ENCODE measurements around the gene ASGR2.
"Not testable (repeated sequence)": the region's sequence is repeated elsewhere in the genome, so short reads cannot be mapped to it uniquely, and the experiment has no call there.

Gene ASGR2

DNA sequence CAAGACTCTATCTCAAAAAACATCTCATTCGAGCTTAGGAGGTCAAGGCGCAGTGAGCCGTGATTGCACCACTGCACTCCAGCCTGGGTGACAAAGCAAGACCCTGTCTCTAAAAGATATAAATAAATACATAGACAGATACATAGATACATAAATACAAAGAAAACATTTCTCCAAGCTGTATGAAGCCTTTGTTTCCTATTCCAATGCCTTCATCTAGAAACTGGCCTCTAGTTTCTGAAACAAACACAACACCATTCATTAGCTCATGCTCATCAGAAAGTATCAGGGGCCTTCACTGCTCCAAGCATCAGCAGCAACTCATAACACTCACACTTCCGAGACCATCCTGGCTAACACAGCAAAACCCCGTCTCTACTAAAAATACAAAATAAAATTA, 10.3 kb upstream of the ASGR2 start:
- no peak for DNase-seq

DNA sequence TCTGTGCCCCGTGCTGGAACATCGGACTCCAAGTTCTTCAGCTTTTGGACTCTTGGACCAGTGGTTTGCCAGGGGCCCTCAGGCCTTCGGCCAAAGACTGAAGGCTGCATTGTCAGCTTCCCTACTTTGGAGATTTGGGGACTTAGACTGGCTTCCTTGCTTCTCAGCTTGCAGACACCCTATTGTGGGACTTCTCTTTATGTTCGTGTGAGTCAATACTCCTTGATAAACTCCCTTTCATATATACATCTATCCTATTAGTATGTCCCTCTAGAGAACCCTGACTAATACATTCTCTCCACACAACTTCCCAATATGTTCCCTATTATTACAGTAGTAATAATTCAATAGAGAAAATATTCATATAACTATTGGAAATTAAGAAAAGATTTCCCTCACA, 9.2 kb upstream of the ASGR2 start:
- DNase-seq, result no peak

DNA sequence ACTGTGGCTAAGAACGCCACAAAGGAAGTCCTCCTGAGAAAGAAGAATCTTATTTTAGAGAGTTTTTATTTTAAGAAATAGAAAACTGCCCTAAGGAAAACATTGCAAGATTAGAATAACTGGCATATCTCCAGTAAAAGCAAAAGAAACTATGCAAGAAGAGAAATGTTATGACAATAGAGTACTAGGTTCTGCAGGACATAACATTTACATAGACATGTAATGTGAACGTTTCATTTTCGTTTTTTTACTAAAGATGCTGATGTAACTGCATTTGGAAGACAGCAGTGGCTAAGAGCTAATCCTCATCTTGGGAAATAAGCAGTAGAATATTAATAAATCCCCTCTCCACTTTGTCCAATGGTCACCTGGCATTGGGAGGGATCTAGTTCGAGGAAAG, 7.8 kb upstream of the ASGR2 start:
- no peak for DNase-seq

DNA sequence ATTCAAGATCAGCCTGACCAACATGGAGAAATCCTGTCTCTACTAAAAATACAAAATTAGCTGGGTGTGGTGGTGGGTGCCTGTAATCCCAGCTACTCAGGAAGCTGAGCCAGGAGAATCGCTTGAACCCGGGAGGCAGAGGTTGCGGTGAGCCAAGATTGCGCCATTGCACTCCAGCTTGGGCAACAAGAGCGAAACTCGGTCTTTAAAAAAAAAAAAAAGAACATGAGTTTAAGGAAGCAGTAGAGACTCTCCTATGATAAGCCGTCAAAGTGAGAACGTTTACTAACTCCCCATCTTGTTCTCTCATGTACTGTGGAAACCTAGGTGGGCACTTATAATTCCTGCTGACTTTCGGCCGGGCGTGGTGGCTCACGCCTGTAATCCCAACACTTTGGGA, 6.0 kb upstream of the ASGR2 start:
- DNase-seq, result not testable (repeated sequence)

DNA sequence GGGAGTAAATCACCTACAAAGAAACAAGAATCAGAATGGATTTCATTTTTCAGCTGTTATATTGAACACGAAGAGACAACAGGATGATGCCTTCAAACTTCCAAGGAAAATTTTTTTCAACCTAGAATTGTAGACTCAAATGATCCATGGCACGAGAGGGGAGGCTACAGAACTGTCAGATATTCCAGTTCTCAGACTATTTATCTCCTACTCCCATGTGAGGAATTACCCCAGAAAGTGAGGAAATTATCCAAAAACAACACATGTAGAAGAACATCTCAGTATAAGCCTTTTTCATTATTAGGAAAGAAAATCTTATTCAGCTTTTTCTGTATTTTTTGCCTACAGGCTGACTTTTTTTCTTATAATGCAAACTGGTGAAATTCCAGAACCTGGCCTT, 5.5 kb upstream of the ASGR2 start:
- DNase-seq, result no peak

DNA sequence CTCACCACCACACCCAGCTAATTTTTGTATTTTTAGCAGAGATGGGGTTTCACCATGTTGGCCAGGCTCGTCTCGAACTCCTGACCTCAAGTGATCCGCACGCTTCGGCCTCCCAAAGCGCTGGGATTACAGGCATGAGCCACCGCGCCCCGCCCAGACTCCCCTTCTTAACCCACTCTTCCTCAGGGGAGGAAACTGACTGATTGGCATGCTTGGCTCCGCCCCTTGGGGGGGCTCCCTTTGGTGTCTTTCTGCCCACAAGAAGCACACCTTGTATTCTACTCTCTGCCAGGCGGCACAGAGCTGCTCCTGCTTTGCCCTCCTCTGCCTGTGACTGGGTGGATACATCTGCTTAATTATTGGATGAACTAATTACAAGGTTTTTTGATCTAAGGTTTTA, 4.7 kb upstream of the ASGR2 start:
- DNase-seq, result no peak

DNA sequence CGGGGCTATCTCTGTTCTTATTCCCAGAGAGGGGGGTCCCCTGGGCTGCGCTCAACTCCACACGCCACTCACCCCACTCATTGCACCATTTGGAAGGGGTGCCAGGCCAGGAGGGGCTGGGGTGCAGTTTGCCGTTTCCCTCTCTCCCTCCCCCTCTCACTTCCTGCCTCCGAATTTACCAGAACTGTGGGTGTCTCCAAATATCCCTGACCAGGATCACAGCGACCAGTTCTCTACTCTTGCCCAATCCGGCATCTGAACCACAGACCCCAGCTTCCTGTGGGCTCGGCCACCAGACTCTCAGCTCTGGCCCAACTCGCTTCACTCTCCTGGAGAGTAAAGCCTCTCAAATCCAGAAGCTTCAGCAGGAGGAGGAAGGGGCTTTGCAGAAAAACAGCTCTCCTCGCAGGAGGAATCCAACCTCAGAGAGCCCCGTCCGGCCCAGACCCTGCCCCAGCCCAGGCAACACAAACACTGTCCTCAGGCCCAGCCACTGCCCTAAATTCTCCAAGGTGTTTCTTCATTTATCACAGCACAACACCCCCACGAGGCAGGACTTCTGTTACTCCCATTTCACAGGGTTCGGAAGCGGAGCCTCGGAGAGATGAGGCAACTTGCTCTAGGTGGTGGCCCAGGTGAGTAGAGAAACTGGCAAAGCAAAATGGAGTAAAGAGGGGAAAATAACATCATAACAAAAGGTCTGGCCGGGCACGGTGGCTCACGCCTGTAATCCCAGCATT, 423 bp upstream of the ASGR2 start:
- DNase-seq, result no peak

DNA sequence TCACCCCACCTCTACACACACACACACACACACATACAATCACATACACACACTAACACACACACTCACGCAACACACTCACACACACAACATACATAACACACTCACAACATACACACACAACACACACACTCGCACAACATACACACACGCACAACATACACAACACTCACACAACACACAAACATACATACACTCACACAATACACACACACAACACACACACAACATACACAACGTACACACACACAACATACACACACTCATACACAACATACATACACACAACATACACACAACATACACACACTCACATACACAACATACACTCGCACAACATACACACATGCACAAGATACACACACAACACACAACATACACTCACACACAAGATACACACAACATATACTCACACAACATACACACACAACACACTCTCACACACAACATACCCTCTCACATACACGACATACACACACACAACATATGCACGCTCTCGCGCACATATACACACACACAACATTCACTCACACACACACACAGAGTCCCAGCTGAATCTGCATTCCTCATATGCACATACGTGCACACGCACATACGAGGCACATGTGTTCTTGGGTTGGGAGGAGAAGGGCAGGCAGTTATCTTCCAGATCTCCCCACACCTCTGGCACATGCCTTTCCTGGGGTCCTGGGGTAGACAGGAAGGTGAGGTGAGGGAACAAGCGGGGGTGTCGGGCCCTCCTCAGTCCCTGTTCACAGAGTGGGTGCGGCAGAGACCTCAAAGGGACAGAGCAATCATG, 1.1 kb downstream of the ASGR2 start:
- no peak for DNase-seq

DNA sequence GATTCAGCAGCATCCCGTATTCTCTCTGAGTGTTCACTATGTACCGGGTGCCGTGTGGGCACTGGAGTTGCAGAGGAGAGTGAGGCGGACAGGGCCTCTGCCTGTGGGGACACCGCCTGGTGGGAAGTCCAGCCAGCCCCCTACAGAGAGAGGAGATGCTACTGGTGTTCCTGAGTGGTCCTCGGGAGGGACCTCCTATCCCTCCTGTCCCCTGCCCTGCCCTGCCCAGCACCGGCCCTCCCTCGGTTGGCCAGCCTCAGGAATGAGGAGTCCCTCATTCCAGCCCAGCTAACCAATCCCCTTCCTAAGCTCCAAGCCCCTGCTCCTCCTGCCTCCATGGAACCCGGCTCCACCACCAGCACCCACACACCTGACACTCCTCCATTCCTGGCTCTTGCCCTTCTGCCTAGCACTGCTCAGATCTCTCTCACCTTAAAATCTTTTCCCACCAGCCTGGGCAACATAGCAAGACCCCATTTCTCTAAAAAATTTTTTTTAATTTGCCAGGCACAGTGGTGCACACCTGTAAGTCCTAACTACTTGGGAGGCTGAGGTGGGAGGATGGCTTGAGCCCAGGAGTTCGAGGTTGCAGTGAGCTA, 2.0 kb downstream of the ASGR2 start:
- DNase-seq, result no peak

DNA sequence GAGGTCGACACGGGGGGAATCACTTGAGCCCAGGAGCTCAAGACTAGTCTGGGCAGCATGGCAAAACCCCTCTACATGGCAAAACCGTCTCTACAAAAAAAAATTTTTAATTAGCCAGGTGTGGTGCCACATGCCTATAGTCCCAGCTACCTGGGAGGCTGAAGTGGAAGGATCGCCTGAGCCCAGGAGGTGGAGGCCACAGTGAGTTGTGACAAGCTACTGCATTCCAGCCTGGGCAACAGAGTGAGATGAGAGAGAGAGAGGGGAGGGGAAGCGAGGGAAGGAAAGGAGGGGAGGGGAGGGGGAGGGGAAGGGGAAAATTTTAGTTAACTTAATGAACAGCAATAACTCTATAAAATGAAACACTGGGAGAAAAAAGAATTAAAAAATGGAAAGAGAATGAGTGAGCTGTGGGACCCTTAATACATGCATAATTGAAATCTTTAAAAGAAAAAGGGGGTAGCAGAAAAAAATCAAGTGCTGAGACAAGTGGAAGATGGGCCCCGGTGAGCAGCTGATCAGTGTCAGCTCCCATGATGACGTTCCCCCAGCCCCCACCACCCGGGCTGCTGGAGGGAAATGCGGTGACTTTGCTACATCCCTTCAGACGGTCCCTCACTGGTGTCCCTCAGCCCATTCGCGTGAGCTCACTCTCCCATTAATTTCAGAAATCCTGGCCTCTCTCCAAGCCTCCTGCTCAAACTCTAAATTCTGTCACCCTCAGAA, 2.7 kb downstream of the ASGR2 start:
- no peak for DNase-seq

DNA sequence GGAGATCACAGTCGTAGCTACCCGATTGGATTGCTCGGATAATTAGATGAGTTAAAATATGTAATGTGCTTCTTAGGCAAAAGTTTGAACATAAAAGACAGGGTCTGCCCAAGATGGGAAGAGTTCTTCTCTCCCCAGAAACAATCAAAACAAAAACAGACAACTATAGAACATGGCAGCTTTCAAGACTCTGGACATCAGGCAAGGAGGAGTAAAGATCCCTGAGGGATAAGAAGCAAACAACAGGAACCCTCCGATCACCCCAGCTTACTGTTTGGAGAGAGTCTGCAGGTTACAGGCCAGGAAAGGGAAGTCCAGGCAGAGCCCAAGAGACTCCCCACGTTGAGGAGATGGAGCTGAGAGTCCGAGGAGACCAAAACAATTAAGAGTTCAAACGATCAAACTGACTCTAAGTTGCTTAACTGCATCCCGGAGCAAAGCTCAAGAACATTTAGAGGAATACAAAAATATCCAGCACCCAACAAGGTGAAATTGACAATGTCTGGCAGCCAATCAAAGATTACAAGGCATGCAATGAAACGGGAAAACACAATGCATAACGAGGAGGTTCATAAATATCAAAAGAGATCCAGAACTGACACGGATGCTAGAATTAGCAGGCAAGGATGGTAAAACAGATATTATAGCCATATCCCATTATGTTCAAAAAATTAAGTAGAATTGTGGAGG, 3.9 kb downstream of the ASGR2 start:
- DNase-seq, result no peak

DNA sequence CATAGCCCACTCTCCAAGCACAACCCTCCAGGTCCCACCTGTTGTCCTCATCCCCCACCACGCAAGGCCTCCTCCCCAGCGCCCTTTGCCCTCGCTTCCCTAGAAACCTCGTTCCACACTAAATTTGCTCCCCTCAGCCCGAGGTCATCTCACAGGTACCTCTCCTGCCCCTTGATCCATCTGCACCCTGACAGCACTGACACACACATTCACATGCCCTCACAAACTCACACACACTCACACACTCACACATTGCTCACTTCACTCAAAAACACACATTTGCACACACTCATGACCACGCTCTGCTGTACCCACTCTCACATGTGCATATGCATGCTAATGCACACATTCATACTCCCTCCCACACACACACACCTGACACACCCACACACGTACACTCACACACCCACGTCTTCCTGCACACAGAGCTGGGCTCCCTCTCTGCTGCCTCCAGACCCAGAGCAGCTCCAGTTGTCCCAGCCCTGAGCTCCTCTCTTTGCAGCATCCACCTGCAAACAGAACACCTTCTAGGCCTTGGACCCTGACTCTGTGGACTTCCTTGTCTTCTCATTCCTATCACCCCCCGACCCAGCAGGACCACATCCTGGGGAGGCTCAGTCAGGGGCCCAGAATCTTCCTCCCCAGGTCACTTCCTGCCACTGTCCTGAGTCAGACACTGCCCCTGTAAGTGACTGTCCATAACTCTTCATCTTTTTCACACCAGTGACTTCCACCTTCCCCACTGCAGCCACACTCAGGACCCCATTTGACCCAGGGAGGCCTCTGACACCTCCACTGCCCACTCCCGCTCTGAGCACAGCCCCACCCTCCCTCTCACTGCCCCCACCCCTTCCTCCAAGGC, 4.9 kb downstream of the ASGR2 start:
- DNase-seq, result no peak

DNA sequence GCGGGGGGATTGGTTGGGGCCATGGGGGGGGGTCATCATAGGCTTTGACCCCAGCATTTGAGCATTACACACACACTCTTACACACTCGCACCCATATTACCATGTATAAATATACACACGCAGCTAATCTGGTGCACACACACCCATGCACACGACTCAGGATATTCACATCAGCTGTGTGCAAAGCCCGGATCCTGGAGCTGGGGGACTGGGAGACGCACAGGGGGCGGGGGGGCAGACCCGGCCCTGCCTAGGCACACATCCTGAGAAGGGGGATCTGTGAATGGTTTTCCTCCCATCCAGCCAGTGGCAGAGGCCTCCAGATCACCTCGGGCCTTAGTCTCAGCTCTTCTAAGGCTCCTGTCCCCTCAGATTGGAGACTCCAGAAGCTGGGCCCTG, 5.6 kb downstream of the ASGR2 start:
- no peak for DNase-seq

DNA sequence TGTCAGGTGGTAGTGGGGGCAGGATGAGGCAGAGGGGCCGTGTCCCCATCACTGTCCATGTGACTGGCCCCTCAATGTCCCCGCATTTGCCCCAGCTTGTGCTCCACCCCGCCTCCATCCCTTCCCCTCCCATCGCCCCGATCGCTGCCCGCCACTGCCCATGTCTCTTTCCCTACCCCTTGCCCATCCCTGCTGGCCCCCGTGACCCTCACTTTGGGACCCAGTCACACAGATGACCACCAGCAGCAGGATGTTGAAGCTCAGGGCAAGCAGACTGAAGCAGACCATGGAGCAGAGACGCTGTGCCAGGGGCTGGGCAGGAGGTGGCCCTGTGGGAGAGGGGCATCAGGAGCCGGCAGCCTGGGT, 6.1 kb downstream of the ASGR2 start:
- no peak for DNase-seq

DNA sequence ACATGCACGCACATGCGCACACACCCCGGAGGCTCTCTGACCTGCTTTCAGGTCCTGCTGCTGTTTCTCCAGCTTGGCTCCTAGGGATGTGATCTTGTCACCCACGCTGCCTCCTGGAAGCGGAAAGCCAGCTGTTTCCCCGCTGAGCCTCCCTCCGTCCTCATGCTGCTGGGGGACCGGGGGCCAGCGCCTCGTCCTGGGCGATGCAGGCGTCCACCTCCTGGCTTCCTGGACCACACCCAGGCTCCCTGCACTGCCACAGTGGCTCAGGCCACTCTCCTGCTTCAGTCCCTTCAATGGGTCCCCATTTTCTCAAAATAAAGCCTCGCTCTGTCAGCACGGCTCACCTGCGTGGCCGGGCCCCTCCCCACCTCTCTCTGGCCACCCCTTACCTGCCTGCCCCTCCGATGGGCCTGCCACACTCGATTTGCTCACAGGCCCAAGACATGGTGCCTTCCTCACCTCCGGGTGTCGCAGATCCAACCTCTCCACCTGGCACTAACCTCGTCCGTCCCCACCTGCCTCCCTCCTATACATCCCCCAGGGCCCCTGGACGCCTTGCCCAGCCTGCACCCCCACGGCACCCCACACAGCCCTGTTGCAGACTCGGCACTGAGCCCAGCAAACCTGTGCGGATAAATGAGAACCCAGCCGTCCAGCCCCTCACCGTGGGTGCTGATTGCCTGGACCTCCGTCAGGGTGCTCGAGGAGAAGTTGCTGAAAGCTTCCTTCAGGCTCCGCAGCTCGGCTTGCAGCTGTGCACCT, 6.6 kb downstream of the ASGR2 start:
- no peak for DNase-seq

DNA sequence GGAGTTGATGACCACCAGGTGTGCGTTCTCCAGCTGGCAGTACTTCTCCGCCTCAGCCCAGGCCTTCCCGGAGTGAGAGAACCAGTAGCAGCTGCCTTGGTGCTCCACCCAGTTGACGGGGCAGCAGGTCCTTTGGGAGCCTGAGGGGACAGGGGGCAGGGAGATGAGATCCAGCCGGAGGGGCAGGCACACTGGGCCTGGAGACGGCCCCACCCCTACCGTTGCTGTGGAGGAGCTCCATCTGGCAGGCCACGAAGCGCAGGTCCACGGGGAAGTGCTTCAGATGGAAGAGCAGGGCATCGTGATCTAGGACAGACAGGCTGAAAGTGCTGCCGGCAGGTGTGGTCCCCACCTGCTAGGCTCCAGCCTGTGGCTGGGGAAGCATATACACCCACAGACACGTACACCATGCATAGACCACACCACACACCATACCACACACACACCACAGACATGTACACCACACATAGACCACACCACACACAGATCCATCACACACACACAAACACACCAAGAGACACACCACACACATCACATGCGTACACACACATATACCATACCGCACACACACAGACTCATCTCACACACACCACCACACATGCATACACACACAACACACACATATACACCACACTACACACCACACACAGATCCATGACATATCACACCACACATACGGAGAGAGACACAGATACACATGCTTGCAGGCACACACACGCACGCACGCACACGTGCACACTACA, 7.4 kb downstream of the ASGR2 start:
- DNase-seq, result no peak

DNA sequence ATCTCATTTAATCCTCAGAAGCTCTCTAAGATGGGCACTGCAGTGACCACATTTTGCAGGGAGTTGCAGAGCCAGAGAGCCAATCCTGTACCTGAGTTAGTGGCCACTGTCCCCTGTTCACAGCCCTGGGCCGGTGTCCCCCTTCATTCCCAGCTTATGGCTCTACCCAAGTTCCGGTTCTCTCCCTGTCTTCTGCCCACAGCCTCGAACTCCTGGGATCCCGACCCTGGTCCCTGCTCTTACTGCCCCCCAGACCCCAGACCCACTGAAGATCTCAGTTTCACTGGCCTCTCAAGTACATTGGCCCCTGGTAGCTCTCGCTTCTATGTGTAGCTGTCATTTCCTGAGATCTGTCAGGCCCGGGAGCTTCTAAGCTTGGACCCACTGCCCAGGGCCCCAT, 12.2 kb downstream of the ASGR2 start:
- DNase-seq, result no peak

DNA sequence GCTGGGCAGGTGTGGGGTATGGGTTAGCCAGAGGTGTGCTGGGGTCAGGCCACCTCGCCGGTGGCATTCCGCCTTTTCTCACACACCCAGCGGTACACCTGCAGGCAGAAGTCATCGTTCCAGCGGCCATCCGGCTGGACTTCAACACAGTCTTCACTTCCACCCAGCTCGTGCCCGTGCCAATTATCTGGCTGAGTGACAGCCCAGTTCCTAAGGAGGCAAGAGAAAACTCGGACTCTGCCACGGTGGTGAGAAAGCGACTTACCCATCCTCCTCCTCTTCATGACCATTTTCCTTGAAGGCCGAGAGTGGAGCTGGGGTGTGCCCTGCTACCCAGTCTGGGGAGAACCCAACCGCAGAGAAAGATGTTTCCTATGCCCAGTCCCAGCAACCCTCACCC, 13.1 kb downstream of the ASGR2 start:
- no peak for DNase-seq

DNA sequence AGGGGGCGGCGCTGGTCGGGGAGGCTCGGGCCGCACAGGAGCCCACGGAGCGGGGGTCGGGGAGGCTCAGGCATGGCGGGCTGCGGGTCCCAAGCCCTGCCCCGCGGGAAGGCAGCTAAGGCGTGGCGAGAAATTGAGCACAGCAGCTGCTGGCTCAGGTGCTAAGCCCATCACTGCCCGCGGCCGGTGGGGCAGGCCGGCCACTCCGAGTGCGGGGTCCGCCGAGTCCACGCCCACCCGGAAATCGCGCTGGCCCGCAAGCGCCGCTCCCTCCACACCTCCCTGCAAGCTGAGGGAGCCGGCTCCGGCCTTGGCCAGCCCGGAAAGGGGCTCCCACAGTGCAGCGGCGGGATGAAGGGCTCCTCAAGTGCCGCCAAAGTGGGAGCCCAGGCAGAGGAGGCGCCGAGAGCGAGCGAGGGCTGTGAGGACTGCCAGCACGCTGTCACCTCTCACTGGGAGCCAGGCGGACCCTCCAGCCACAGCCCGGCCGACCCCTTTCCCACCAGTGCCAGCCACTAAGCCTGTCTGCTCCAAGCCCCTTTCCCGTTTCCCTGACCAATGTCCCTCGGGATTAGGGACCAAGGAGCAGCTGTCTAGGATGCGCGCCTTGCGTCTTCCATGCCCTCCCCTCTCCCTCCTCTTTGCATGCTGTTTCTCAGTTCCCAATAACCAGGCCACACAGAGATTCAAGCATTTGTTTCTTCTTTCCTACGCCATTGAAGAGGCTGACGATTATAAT, 13.8 kb downstream of the ASGR2 start:
- DNase-seq, result not testable (repeated sequence)

Data from fibroblast of skin of right quadriceps (primary cell).